ENCODE data around the gene OPN4.

- TF ChIP-seq, protein P1, sequence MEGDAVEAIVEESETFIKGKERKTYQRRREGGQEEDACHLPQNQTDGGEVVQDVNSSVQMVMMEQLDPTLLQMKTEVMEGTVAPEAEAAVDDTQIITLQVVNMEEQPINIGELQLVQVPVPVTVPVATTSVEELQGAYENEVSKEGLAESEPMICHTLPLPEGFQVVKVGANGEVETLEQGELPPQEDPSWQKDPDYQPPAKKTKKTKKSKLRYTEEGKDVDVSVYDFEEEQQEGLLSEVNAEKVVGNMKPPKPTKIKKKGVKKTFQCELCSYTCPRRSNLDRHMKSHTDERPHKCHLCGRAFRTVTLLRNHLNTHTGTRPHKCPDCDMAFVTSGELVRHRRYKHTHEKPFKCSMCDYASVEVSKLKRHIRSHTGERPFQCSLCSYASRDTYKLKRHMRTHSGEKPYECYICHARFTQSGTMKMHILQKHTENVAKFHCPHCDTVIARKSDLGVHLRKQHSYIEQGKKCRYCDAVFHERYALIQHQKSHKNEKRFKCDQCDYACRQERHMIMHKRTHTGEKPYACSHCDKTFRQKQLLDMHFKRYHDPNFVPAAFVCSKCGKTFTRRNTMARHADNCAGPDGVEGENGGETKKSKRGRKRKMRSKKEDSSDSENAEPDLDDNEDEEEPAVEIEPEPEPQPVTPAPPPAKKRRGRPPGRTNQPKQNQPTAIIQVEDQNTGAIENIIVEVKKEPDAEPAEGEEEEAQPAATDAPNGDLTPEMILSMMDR (conservative IDR thresholded peaks at IDR 0.05 in 1 of 2, IDR thresholded peaks at IDR 0.05 in 1 of 2; ENCODE audit: extremely low read depth in 1 of 2, insufficient read depth in 1 of 2, low read depth in 1 of 2, low read length in 2 of 2), result no peak
- no peak for TF ChIP-seq EZH2 (IDR thresholded peaks at IDR 0.05; ENCODE audit: borderline replicate concordance, low read length)
Observed at GRCh38 chr10:86665868-86666267, 11.5 kb downstream of the OPN4 start.
